Measurements from ENCODE around the gene CDH13.

Gene CDH13

DNA sequence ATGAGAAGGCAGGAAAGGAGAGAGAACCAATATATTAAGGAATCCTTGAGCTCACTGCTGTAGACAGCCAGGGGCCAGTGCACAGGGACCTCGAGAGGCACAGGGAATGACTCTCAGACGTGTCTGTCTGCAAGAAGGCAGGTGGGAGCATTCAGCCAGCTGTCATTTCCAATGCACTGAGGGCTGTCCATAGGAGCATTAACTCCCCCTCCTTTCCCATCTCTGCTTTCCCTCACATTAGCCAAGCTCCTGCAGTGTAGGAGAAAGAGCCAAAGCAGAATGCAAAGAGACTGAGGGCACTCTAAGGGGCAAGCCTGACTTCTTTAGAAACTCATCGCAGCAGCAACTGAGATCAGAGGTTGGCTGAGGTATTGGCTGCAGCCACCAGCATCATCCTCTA, 218.3 kb downstream of the CDH13 start:
- no peaks in the 10 kb centered on the region for H3K27me3 ChIP-seq (ENCODE audit: insufficient read depth, poor library complexity, severe bottlenecking)
- H3K4me1 ChIP-seq (ENCODE audit: insufficient read depth, poor library complexity, severe bottlenecking), result no peaks in the 10 kb centered on the region
- H3K36me3 ChIP-seq (ENCODE audit: low read depth), result no peaks in the 10 kb centered on the region
- DNase-seq (ENCODE audit: low spot score) (no peak), ATAC-seq (ENCODE audit: low read depth) (no peak)
- H3K4me3 ChIP-seq (ENCODE audit: severe bottlenecking), result no peak overlapping the region
- H3K9me3 ChIP-seq (ENCODE audit: severe bottlenecking), result no peaks in the 10 kb centered on the region
- TF ChIP-seq, protein P1, sequence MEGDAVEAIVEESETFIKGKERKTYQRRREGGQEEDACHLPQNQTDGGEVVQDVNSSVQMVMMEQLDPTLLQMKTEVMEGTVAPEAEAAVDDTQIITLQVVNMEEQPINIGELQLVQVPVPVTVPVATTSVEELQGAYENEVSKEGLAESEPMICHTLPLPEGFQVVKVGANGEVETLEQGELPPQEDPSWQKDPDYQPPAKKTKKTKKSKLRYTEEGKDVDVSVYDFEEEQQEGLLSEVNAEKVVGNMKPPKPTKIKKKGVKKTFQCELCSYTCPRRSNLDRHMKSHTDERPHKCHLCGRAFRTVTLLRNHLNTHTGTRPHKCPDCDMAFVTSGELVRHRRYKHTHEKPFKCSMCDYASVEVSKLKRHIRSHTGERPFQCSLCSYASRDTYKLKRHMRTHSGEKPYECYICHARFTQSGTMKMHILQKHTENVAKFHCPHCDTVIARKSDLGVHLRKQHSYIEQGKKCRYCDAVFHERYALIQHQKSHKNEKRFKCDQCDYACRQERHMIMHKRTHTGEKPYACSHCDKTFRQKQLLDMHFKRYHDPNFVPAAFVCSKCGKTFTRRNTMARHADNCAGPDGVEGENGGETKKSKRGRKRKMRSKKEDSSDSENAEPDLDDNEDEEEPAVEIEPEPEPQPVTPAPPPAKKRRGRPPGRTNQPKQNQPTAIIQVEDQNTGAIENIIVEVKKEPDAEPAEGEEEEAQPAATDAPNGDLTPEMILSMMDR (IDR thresholded peaks at IDR 0.05; ENCODE audit: poor library complexity, severe bottlenecking), result no peak
- H3K27ac ChIP-seq (ENCODE audit: poor library complexity, severe bottlenecking), result no peak overlapping the region

DNA sequence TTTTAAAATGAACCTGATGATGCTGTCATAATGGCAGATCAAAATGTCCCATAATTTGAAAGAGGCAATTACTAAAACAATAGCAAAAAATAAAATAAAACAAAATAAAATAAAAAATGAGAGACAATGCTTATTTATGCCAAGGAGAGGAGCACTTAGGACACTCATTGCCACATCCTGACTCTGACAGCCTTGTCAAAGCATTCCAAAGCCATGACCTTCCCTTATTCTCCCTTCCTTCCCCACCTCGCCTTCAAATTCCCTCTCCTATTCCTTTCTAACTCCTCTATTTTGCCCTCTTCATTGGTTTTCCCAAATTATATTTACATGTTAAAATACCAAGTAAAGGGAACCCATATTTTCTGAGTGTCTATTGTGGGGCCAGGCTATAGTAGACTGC, 220.0 kb downstream of the CDH13 start:
- DNase-seq (ENCODE audit: low spot score) (no peak), ATAC-seq (ENCODE audit: low read depth) (peak; percentile 50; the same call in 1 of the 3 replicates)
- no peaks in the 10 kb centered on the region for H3K36me3 ChIP-seq (ENCODE audit: low read depth)
- H3K4me3 ChIP-seq (ENCODE audit: severe bottlenecking), result no peak overlapping the region
- no peaks in the 10 kb centered on the region for H3K9me3 ChIP-seq (ENCODE audit: severe bottlenecking)
- H3K27ac ChIP-seq (ENCODE audit: poor library complexity, severe bottlenecking), result no peak overlapping the region
- TF ChIP-seq, protein P1 (IDR thresholded peaks at IDR 0.05; ENCODE audit: poor library complexity, severe bottlenecking), result no peak
- H3K4me1 ChIP-seq (ENCODE audit: insufficient read depth, poor library complexity, severe bottlenecking), result no peaks in the 10 kb centered on the region
- no peaks in the 10 kb centered on the region for H3K27me3 ChIP-seq (ENCODE audit: insufficient read depth, poor library complexity, severe bottlenecking)

DNA sequence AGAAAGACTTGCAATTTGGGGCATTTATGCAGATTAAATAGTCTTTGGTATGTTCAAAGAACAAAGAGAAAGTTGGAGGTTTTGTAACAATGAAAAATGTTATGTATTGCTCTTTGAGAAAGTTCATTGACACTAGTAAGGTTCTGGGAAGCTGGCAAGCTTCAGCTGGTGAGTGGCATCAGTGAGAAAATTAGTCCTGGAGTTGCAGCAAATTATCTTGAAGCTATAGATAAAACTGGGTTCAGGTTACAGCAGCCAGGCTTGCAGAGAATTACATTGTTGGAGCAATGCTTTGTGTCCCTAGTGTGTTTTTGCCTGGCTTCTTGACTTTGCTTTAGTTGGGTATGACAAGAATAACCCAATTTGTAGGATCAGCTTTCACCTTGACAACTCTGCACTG, 221.2 kb downstream of the CDH13 start:
- Histone ChIP-seq H3K9me3 (ENCODE audit: severe bottlenecking) (no peaks in the 10 kb centered on the region), H3K36me3 (ENCODE audit: low read depth) (no peaks in the 10 kb centered on the region), H3K27me3 (ENCODE audit: insufficient read depth, poor library complexity, severe bottlenecking) (no peaks in the 10 kb centered on the region), H3K4me1 (ENCODE audit: insufficient read depth, poor library complexity, severe bottlenecking) (no peaks in the 10 kb centered on the region), H3K27ac (ENCODE audit: poor library complexity, severe bottlenecking) (no peak overlapping the region), H3K4me3 (ENCODE audit: severe bottlenecking) (no peak overlapping the region)
- DNase-seq (ENCODE audit: low spot score), result no peak
- no peak for ATAC-seq (ENCODE audit: low read depth)
- TF ChIP-seq, protein P1 (IDR thresholded peaks at IDR 0.05; ENCODE audit: poor library complexity, severe bottlenecking), result no peak

DNA sequence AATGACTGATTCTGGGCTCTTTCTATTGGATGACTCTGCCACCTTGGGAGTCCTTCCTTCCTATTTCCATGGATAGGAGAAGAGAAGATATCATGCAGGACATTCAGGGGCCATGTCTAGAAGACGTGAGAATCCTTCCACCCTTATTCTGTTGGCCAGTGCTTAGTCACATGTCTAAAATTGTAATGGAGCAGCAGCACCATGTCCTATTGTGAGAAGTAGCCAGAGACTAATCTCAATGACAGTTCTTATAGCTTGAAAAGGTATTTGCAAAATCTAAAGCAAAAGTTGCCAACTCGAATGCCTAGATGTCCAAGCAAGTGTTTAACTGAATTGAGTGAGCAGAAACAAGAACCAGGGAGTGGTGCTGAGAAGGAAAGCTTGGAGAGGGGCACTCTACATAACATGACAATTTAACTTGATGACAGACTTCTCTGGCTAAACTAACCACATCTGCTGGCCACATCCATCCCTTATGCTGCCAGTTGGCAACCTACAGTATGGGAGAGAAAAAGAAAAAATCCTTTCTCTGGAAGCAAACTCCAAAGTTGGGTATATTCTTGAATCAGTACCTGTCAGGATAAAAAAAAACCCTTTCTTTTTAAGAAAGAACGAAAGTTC, 225.7 kb downstream of the CDH13 start:
- H3K4me1 ChIP-seq (ENCODE audit: insufficient read depth, poor library complexity, severe bottlenecking), result no peaks in the 10 kb centered on the region
- TF ChIP-seq, protein P1 (IDR thresholded peaks at IDR 0.05; ENCODE audit: poor library complexity, severe bottlenecking), result no peak
- no peak overlapping the region for H3K27ac ChIP-seq (ENCODE audit: poor library complexity, severe bottlenecking)
- no peaks in the 10 kb centered on the region for H3K27me3 ChIP-seq (ENCODE audit: insufficient read depth, poor library complexity, severe bottlenecking)
- H3K36me3 ChIP-seq (ENCODE audit: low read depth), result no peaks in the 10 kb centered on the region
- no peaks in the 10 kb centered on the region for H3K9me3 ChIP-seq (ENCODE audit: severe bottlenecking)
- no peak overlapping the region for H3K4me3 ChIP-seq (ENCODE audit: severe bottlenecking)
- DNase-seq (ENCODE audit: low spot score), result no peak
- ATAC-seq (ENCODE audit: low read depth), result no peak

DNA sequence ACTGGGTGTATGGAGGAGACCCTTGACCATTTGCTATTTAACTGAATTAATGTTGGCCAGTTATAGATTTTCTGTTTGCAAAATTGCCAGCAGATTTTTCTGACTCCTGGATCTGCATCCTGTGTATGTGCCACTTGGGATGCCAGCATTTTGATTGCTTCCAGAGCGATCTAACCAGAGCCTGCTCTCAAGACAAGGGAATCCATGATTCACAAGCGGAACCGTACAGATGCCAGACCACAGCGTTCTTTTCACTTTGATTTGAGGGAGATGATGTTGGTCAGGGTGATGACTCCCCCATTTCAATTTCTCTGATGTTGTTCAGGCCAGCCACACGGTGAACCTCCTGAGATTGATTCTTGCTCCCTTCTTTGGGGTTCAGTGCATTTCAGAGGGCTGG, 228.7 kb downstream of the CDH13 start:
- TF ChIP-seq, protein P1 (IDR thresholded peaks at IDR 0.05; ENCODE audit: poor library complexity, severe bottlenecking), result no peak
- ATAC-seq (ENCODE audit: low read depth) (no peak), DNase-seq (ENCODE audit: low spot score) (no peak)
- H3K9me3 ChIP-seq (ENCODE audit: severe bottlenecking), result no peaks in the 10 kb centered on the region
- no peak overlapping the region for H3K27ac ChIP-seq (ENCODE audit: poor library complexity, severe bottlenecking)
- peaks cover 2% of the 10 kb centered on the region; the same call in 1 of the 2 replicates for H3K36me3 ChIP-seq (ENCODE audit: low read depth)
- H3K4me3 ChIP-seq (ENCODE audit: severe bottlenecking), result no peak overlapping the region
- H3K4me1 ChIP-seq (ENCODE audit: insufficient read depth, poor library complexity, severe bottlenecking), result no peaks in the 10 kb centered on the region
- no peaks in the 10 kb centered on the region for H3K27me3 ChIP-seq (ENCODE audit: insufficient read depth, poor library complexity, severe bottlenecking)

Data from RWPE2 (cell line).